H9 (cell line): ENCODE data around the gene SLC25A34. TPM values are rescaled to one million over a fixed set of nuclear protein-coding genes. Genes with fewer than 3 reads are reported as not detected.

Experiments
- DNase-seq: peaks from one replicate; pipeline ENCODE4 v3.0.0-alpha.2; 2017
- H2AFZ ChIP-seq: one replicate; pipeline ENCODE4 v1.6.1; 2013; ENCODE audit warnings: mild to moderate bottlenecking, low read length, control low read depth, moderate library complexity
- H2AK5ac ChIP-seq: 2 replicates; pipeline ENCODE4 v1.6.1; 2013; ENCODE audit warnings: low read length, control low read depth, mixed read lengths; ENCODE audit not compliant: insufficient read length
- H2BK120ac ChIP-seq: one replicate; pipeline ENCODE4 v1.6.1; 2013; ENCODE audit warnings: low read depth, mild to moderate bottlenecking, low read length, control low read depth, inconsistent platforms; ENCODE audit not compliant: poor library complexity, severe bottlenecking
- H2BK12ac ChIP-seq: 2 replicates; pipeline ENCODE4 v1.6.1; 2013; ENCODE audit warnings: low read length, control low read depth, mixed read lengths, low read depth; ENCODE audit not compliant: insufficient read length
- H2BK15ac ChIP-seq: 2 replicates; pipeline ENCODE4 v1.6.1; 2013; ENCODE audit warnings: low read depth, low read length, control low read depth
- H2BK20ac ChIP-seq: one replicate; pipeline ENCODE4 v1.6.1; 2013; ENCODE audit warnings: low read depth, mild to moderate bottlenecking, low read length, control low read depth, inconsistent platforms; ENCODE audit not compliant: poor library complexity, severe bottlenecking
- H2BK5ac ChIP-seq: 2 replicates; pipeline ENCODE4 v1.6.1; 2013; ENCODE audit warnings: low read length, control low read depth, mixed read lengths; ENCODE audit not compliant: insufficient read length
- H3K14ac ChIP-seq: 2 replicates; pipeline ENCODE4 v1.6.1; 2013; ENCODE audit warnings: low read length, control low read depth; ENCODE audit not compliant: insufficient read depth
- H3K18ac ChIP-seq: 2 replicates; pipeline ENCODE4 v1.6.1; 2013; ENCODE audit warnings: low read depth, mild to moderate bottlenecking, mixed read lengths, low read length, control low read depth; ENCODE audit not compliant: insufficient read length
- H3K23ac ChIP-seq: 2 replicates; pipeline ENCODE4 v1.6.1; 2013; ENCODE audit warnings: low read length, control low read depth, mixed read lengths, low read depth; ENCODE audit not compliant: insufficient read length
- H3K23me2 ChIP-seq: 2 replicates; pipeline ENCODE4 v1.6.1; 2013; ENCODE audit warnings: low read depth, mild to moderate bottlenecking, mixed read lengths, low read length, control low read depth; ENCODE audit not compliant: insufficient read length, poor library complexity, severe bottlenecking
- H3K27ac ChIP-seq: 2 replicates; pipeline ENCODE4 v1.5.1; 2013; ENCODE audit warnings: low read length, control low read depth, mixed read lengths, low read depth; ENCODE audit not compliant: insufficient read length
- H3K27me3 ChIP-seq: 2 replicates; pipeline ENCODE4 v1.6.1; 2013; ENCODE audit warnings: low read length, control low read depth, inconsistent platforms; ENCODE audit not compliant: insufficient read depth
- H3K4ac ChIP-seq: 2 replicates; pipeline ENCODE4 v1.6.1; 2013; ENCODE audit warnings: low read depth, mild to moderate bottlenecking, control low read depth, inconsistent platforms, low read length, moderate library complexity
- H3K4me1 ChIP-seq: 2 replicates; pipeline ENCODE4 v1.6.1; 2013; ENCODE audit warnings: low read length, control low read depth, inconsistent platforms; ENCODE audit not compliant: insufficient read depth
- H3K4me2 ChIP-seq: 2 replicates; pipeline ENCODE4 v1.6.1; 2013; ENCODE audit warnings: low read length, control low read depth, mixed read lengths; ENCODE audit not compliant: insufficient read length, insufficient read depth
- H3K56ac ChIP-seq: 2 replicates; pipeline ENCODE4 v1.6.1; 2013; ENCODE audit warnings: low read depth, mild to moderate bottlenecking, mixed read lengths, low read length, control low read depth; ENCODE audit not compliant: insufficient read length
- H3K79me1 ChIP-seq: 2 replicates; pipeline ENCODE4 v1.6.1; 2013; ENCODE audit warnings: low read depth, mild to moderate bottlenecking, moderate library complexity, low read length, control low read depth, inconsistent platforms; ENCODE audit not compliant: insufficient read depth, poor library complexity, severe bottlenecking
- H3K79me2 ChIP-seq: 2 replicates; pipeline ENCODE4 v1.6.1; 2013; ENCODE audit warnings: low read length, control low read depth, inconsistent platforms; ENCODE audit not compliant: insufficient read depth
- H3K9ac ChIP-seq: 2 replicates; pipeline ENCODE4 v1.6.1; 2013; ENCODE audit warnings: low read length, control low read depth, mixed read lengths; ENCODE audit not compliant: insufficient read length; ENCODE audit errors: extremely low read depth
- H3K9me3 ChIP-seq: one replicate; pipeline ENCODE4 v1.6.1; 2013; ENCODE audit warnings: low read depth, low read length, inconsistent platforms; ENCODE audit not compliant: control insufficient read depth
- H3T11ph ChIP-seq: one replicate; pipeline ENCODE4 v1.6.1; 2013; ENCODE audit warnings: mild to moderate bottlenecking, low read length, control low read depth, inconsistent platforms
- H4K20me1 ChIP-seq: one replicate; pipeline ENCODE4 v1.6.1; 2013; ENCODE audit not compliant: control insufficient read depth, insufficient read length, insufficient read depth
- H4K5ac ChIP-seq: 2 replicates; pipeline ENCODE4 v1.6.1; 2013; ENCODE audit warnings: low read depth, mild to moderate bottlenecking, mixed read lengths, low read length, control low read depth; ENCODE audit not compliant: insufficient read length
- H4K8ac ChIP-seq: replicated peaks from 2 replicates; pipeline ENCODE4 v1.6.1; 2013; ENCODE audit warnings: low read length, control low read depth, mixed read lengths, low read depth; ENCODE audit not compliant: insufficient read length
- H4K91ac ChIP-seq: 2 replicates; pipeline ENCODE4 v1.6.1; 2013; ENCODE audit warnings: low read depth, mild to moderate bottlenecking, moderate library complexity, mixed read lengths, low read length, control low read depth; ENCODE audit not compliant: insufficient read length
- H3K27ac Mint-ChIP-seq, 3 experiments: 2 replicates in 2 of 3; 3 replicates in 1 of 3; pipeline ENCODE4 v1.8.0; 2020 to 2021; ENCODE audit warnings: mixed read lengths in 3 of 3, mild to moderate bottlenecking in 1 of 3, moderate library complexity in 1 of 3
- H3K27me3 Mint-ChIP-seq: 2 replicates; pipeline ENCODE4 v1.8.0; 2021; ENCODE audit warnings: low read depth, mild to moderate bottlenecking, moderate library complexity, mixed read lengths
- H3K36me3 Mint-ChIP-seq, 3 experiments: 2 replicates in 2 of 3; 3 replicates in 1 of 3; pipeline ENCODE4 v1.8.0; 2020 to 2021; ENCODE audit warnings: low read depth in 3 of 3, mixed read lengths in 3 of 3; ENCODE audit not compliant: insufficient read depth in 1 of 3
- H3K4me1 Mint-ChIP-seq, 2 experiments: 2 replicates each; pipeline ENCODE4 v1.8.0; 2020; ENCODE audit warnings: mixed read lengths in 2 of 2
- H3K4me3 Mint-ChIP-seq, 2 experiments: 2 replicates in 1 of 2; 3 replicates in 1 of 2; pipeline ENCODE4 v1.8.0; 2020 to 2021; ENCODE audit warnings: mild to moderate bottlenecking in 2 of 2, mixed read lengths in 2 of 2, moderate library complexity in 1 of 2
- H3K9me3 Mint-ChIP-seq, 2 experiments: 2 replicates in 1 of 2; 3 replicates in 1 of 2; pipeline ENCODE4 v1.8.0; 2020; ENCODE audit warnings: mild to moderate bottlenecking in 2 of 2, mixed read lengths in 2 of 2, moderate library complexity in 1 of 2
- WGBS: extraction: QIAGEN DNeasy Blood & Tissue Kit; methylation state at CpG from one replicate; pipeline ENCODE4 v1.1.7; 2013; ENCODE audit warnings: missing lambda C conversion rate, low lambda C conversion rate, mixed read lengths; ENCODE audit not compliant: insufficient read length; ENCODE audit errors: extremely low coverage; 5-methylcytosine and 5-hydroxymethylcytosine counted together
- long read RNA-seq: library from polyadenylated mRNA; unstranded; transcript quantifications from one replicate; pipeline ENCODE4 v2.0.0, GENCODE V29; 2020
- total RNA-seq: library from RNA; stranded (reverse); gene quantifications from 2 replicates; pipeline ENCODE4 v1.2.1, GENCODE V29; 2021
- TF ChIP-seq, protein P1 (sequence below): fragments of 200-600 bp; sonication (generic); conservative IDR thresholded peaks from 3 replicates; pipeline ENCODE4 v1.8.0; 2021; ENCODE audit warnings: antibody characterized with exemption, mild to moderate bottlenecking

Gene SLC25A34
- 0.94 and 1.5 TPM in 2 replicates for total RNA-seq
- long read RNA-seq, partial matches to known transcripts, result 0 of 2 reads
- long read RNA-seq, other reads (novel, unspliced or antisense), result 2 of 2 reads

DNA sequence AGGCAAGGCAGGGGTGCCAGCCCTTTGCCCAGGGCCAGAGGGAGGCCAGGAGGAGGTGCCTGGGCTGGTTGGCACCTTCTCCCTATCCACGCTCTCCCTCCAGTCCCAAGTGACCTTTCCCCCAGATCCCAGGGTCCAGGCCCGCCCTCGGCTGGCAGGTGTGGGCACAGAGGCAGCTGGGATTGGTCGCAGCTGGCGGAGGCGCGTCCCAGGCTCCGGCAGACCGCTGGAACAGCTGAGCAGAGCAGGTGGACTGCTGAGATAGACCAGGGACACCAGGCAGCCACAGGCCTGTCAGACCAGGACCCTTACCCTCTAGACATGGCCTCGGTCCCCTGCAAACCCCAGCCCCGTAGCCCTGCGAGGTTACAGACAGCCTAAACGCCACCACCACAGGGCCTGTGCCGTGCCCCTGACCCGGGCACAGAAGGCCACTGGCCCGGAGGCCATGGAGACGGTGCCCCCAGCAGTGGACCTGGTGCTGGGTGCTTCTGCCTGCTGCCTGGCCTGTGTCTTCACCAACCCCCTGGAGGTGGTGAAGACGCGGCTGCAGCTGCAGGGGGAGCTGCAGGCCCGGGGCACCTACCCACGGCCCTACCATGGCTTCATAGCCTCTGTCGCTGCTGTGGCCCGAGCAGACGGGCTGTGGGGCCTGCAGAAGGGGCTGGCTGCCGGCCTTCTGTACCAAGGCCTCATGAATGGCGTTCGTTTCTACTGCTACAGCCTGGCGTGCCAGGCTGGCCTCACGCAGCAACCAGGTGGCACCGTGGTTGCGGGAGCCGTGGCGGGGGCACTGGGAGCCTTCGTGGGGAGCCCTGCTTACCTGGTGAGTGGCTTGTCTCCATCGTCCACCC, at the start of gene SLC25A34:
Gene SLC25A34, plus strand, starts transcription at position 221 of the 854 bp plus-strand sequence. Its CDS starts 228 bp downstream, at position 449.
- no peak within 1 kb of the TSS for H2BK120ac ChIP-seq
- no peak within 1 kb of the TSS for H4K8ac ChIP-seq
- H4K5ac ChIP-seq, result no peak within 1 kb of the TSS
- H4K91ac ChIP-seq, result no peak within 1 kb of the TSS
- H3K9me3 ChIP-seq, result no peaks in the 10 kb centered on the region
- no peaks in the 10 kb centered on the region for H3K79me2 ChIP-seq
- no peaks in the 10 kb centered on the region for H3K23me2 ChIP-seq
- no peak for DNase-seq
- no peak within 1 kb of the TSS for H3K56ac ChIP-seq
- no peaks in the 10 kb centered on the region for H4K20me1 ChIP-seq
- H2BK20ac ChIP-seq, result no peak within 1 kb of the TSS
- H3K4me3 Mint-ChIP-seq, result no peak within 1 kb of the TSS
- no peak within 1 kb of the TSS for H3K18ac ChIP-seq
- TF ChIP-seq, protein P1, sequence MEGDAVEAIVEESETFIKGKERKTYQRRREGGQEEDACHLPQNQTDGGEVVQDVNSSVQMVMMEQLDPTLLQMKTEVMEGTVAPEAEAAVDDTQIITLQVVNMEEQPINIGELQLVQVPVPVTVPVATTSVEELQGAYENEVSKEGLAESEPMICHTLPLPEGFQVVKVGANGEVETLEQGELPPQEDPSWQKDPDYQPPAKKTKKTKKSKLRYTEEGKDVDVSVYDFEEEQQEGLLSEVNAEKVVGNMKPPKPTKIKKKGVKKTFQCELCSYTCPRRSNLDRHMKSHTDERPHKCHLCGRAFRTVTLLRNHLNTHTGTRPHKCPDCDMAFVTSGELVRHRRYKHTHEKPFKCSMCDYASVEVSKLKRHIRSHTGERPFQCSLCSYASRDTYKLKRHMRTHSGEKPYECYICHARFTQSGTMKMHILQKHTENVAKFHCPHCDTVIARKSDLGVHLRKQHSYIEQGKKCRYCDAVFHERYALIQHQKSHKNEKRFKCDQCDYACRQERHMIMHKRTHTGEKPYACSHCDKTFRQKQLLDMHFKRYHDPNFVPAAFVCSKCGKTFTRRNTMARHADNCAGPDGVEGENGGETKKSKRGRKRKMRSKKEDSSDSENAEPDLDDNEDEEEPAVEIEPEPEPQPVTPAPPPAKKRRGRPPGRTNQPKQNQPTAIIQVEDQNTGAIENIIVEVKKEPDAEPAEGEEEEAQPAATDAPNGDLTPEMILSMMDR, result peak; percentile 31; the same call in 2 of the 3 replicates
- H3K79me1 ChIP-seq, result no peaks in the 10 kb centered on the region
- no peaks in the 10 kb centered on the region for H3K27me3 ChIP-seq
- no peak within 1 kb of the TSS for H2AK5ac ChIP-seq
- no peak within 1 kb of the TSS for H3K27ac ChIP-seq
- no CpG with 5 or more reads among the region's 35 CpGs for WGBS
- H3K4me2 ChIP-seq, result no peak within 1 kb of the TSS
- peaks cover 6 to 20% (median 18%) of the 10 kb centered on the region in 3 experiments; a peak in 5 of 7 replicates for H3K36me3 Mint-ChIP-seq
- H3K4ac ChIP-seq, result no peak within 1 kb of the TSS
- no peak within 1 kb of the TSS for H3K27ac Mint-ChIP-seq
- H3K27me3 Mint-ChIP-seq, result peaks cover 2% of the 10 kb centered on the region
- no peak within 1 kb of the TSS for H3K23ac ChIP-seq
- H3K4me1 Mint-ChIP-seq, result peaks cover 10 to 16% of the 10 kb centered on the region in 2 experiments
- no peak within 1 kb of the TSS for H2BK15ac ChIP-seq
- H2BK5ac ChIP-seq, result no peak within 1 kb of the TSS
- no peaks in the 10 kb centered on the region for H3K9me3 Mint-ChIP-seq
- H3K14ac ChIP-seq, result no peak within 1 kb of the TSS; the same call in 1 of the 2 replicates
- no peak within 1 kb of the TSS for H2AFZ ChIP-seq
- no peak within 1 kb of the TSS for H3K9ac ChIP-seq
- H2BK12ac ChIP-seq, result no peak within 1 kb of the TSS
- H3K4me1 ChIP-seq, result no peaks in the 10 kb centered on the region
- H3T11ph ChIP-seq, result no peak within 1 kb of the TSS
